Endodermal cell (in vitro differentiated cells): ENCODE data around the gene TMEM18. TPM values are rescaled to one million over a fixed set of nuclear protein-coding genes. Genes with fewer than 3 reads are reported as not detected.

Experiments
- DNase-seq: peaks from one replicate; pipeline ENCODE4 v3.0.0-alpha.2; 2017
- H3K27ac ChIP-seq: 2 replicates; pipeline ENCODE4 v1.5.1; 2013; ENCODE audit warnings: mild to moderate bottlenecking, low read depth, low read length, moderate library complexity
- H3K27me3 ChIP-seq: 2 replicates; pipeline ENCODE4 v1.6.1; 2013; ENCODE audit warnings: mild to moderate bottlenecking, low read length, moderate library complexity; ENCODE audit not compliant: insufficient read depth, control insufficient read depth, poor library complexity, severe bottlenecking
- H3K36me3 ChIP-seq: 2 replicates; pipeline ENCODE4 v1.7.0; 2013; ENCODE audit warnings: mild to moderate bottlenecking, low read length, moderate library complexity; ENCODE audit not compliant: control insufficient read depth, insufficient read depth
- H3K4me1 ChIP-seq: one replicate; pipeline ENCODE4 v1.7.0; 2013; ENCODE audit warnings: low read length; ENCODE audit not compliant: control insufficient read depth, insufficient read depth
- H3K4me3 ChIP-seq: 2 replicates; pipeline ENCODE4 v1.5.1; 2013; ENCODE audit warnings: mild to moderate bottlenecking, low read length, moderate library complexity
- H3K9ac ChIP-seq: 2 replicates; pipeline ENCODE4 v1.6.1; 2013; ENCODE audit warnings: mild to moderate bottlenecking, low read length, moderate library complexity; ENCODE audit not compliant: poor library complexity, severe bottlenecking; ENCODE audit errors: extremely low read depth
- H3K9me3 ChIP-seq: 2 replicates; pipeline ENCODE4 v1.6.1; 2013; ENCODE audit warnings: mild to moderate bottlenecking, low read length, moderate library complexity; ENCODE audit not compliant: control insufficient read depth
- H3K27ac Mint-ChIP-seq: 2 replicates; pipeline ENCODE4 v1.8.0; 2020; ENCODE audit warnings: mixed read lengths
- H3K27me3 Mint-ChIP-seq: 2 replicates; pipeline ENCODE4 v1.8.0; 2021; ENCODE audit warnings: mild to moderate bottlenecking, mixed read lengths; ENCODE audit not compliant: insufficient read depth
- H3K36me3 Mint-ChIP-seq: 2 replicates; pipeline ENCODE4 v1.8.0; 2020; ENCODE audit warnings: low read depth, mixed read lengths
- H3K4me1 Mint-ChIP-seq: 2 replicates; pipeline ENCODE4 v1.8.0; 2020; ENCODE audit warnings: mixed read lengths
- H3K4me3 Mint-ChIP-seq: 2 replicates; pipeline ENCODE4 v1.8.0; 2020; ENCODE audit warnings: mild to moderate bottlenecking, moderate library complexity, mixed read lengths
- H3K9me3 Mint-ChIP-seq: 2 replicates; pipeline ENCODE4 v1.8.0; 2020; ENCODE audit warnings: mild to moderate bottlenecking, mixed read lengths
- CTCF ChIP-seq: fragments of 200-600 bp; sonication (generic); conservative IDR thresholded peaks from 2 replicates; pipeline ENCODE4 v1.5.0; 2021; ENCODE audit warnings: antibody characterized with exemption, mild to moderate bottlenecking
- WGBS, 2 experiments: methylation state at CpG; one replicate each; pipeline versions ENCODE4 v1.1.5 to v1.1.7; 2013; ENCODE audit warnings: missing lambda C conversion rate in 2 of 2, mixed read lengths in 1 of 2; ENCODE audit not compliant: insufficient coverage in 1 of 2, insufficient read length in 1 of 2; 5-methylcytosine and 5-hydroxymethylcytosine counted together
- total RNA-seq, 2 donors: library from RNA; stranded (reverse); fragmentation: NEBNext Ultra II Directional in 1 of 2; extraction: Animal tissue kit (Norgen Biotek cat#: 25700) in 1 of 2; gene quantifications; 2 replicates in 1 of 2; 3 replicates in 1 of 2; pipeline ENCODE4 v1.2.1, GENCODE V29; 2021

The TMEM18 gene
- total RNA-seq, 2 donors from 2014 or later, result 19.9 to 20.1 TPM

- Histone ChIP-seq H3K4me3 (no peak overlapping the region), H3K27ac (no peak overlapping the region), H3K9ac (no peak overlapping the region), H3K36me3 (no peaks in the 10 kb centered on the region), H3K4me1 (no peaks in the 10 kb centered on the region), H3K9me3 (no peaks in the 10 kb centered on the region), H3K27me3 (no peaks in the 10 kb centered on the region)
- H3K4me3 Mint-ChIP-seq, result no peak overlapping the region
- H3K4me1 Mint-ChIP-seq, result no peaks in the 10 kb centered on the region
- peak; percentile 26 for DNase-seq
- peaks cover 2% of the 10 kb centered on the region for H3K36me3 Mint-ChIP-seq
- WGBS, 2 experiments, result 91 to 100% methylated on average over 2 to 6 of the region's 6 CpGs
- peaks cover 9% of the 10 kb centered on the region for H3K27me3 Mint-ChIP-seq
- H3K27ac Mint-ChIP-seq, result no peak overlapping the region
- TF ChIP-seq CTCF, result no peak
- no peaks in the 10 kb centered on the region for H3K9me3 Mint-ChIP-seq
Observed at GRCh38 chr2:657766-658165, 19.4 kb downstream of the TMEM18 start.

DNA sequence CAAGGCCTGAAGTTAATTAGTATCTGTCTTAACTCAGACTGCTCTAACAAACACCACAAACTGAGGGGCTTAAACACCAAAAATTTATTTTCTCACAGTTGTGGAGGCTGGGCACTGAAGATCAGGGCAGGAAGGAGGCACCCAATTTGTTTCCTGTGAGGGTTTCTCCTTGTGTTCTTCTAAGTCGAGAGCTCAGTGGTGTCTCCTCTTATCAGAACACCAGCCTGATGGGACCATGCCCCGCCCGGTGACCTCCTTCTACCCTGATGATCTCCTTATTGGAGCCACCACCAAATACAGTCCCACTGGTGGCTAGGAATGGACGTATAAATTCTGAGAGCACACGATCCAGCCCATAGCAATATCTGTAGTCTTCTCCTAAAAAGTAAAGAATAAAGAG, 20.5 kb downstream of the TMEM18 start:
- no peaks in the 10 kb centered on the region for H3K9me3 Mint-ChIP-seq

GRCh38 chr2:655626-656025, 21.6 kb downstream of the TMEM18 start:
- no peak for TF ChIP-seq CTCF
- no peak overlapping the region for H3K4me3 Mint-ChIP-seq
- no peak overlapping the region for H3K27ac ChIP-seq
- H3K4me1 Mint-ChIP-seq, result no peaks in the 10 kb centered on the region
- no peaks in the 10 kb centered on the region for H3K36me3 ChIP-seq
- H3K4me3 ChIP-seq, result no peak overlapping the region
- H3K27me3 Mint-ChIP-seq, result peaks cover 9% of the 10 kb centered on the region
- DNase-seq, result no peak
- H3K9me3 Mint-ChIP-seq, result no peaks in the 10 kb centered on the region
- no peak overlapping the region for H3K9ac ChIP-seq
- no peaks in the 10 kb centered on the region for H3K27me3 ChIP-seq
- no peaks in the 10 kb centered on the region for H3K9me3 ChIP-seq
- H3K36me3 Mint-ChIP-seq, result no peaks in the 10 kb centered on the region
- H3K27ac Mint-ChIP-seq, result no peak overlapping the region
- no peaks in the 10 kb centered on the region for H3K4me1 ChIP-seq

More for the DNA sequence above, 20.5 kb downstream of the TMEM18 start:
- Mint-ChIP-seq H3K27me3 (peaks cover 9% of the 10 kb centered on the region), H3K4me3 (no peak overlapping the region), H3K36me3 (no peaks in the 10 kb centered on the region), H3K27ac (no peak overlapping the region), H3K4me1 (no peaks in the 10 kb centered on the region)
- Histone ChIP-seq H3K36me3 (no peaks in the 10 kb centered on the region), H3K9me3 (no peaks in the 10 kb centered on the region), H3K27me3 (no peaks in the 10 kb centered on the region), H3K4me1 (no peaks in the 10 kb centered on the region), H3K4me3 (no peak overlapping the region), H3K9ac (no peak overlapping the region), H3K27ac (no peak overlapping the region)
- no peak for TF ChIP-seq CTCF
- 95 to 100% methylated on average over 1 to 5 of the region's 5 CpGs for WGBS, 2 experiments
- DNase-seq, result no peak
